Activated CD8-positive, alpha-beta memory T cell treated with anti-CD3 and anti-CD28 coated beads, Interleukin-2, amount 10 ng/mL, durations not matched to agents 7 days and 5 days (primary cell): ENCODE measurements around the gene RDH13. TPM values are rescaled to one million over a fixed set of nuclear protein-coding genes. Genes with fewer than 3 reads are reported as not detected.
"Not testable (repeated sequence)": the region's sequence is repeated elsewhere in the genome, so short reads cannot be mapped to it uniquely, and the experiment has no call there.

Experiments
- ATAC-seq: fragments of 150-1000 bp; cut with Tn5 transposase; one replicate; pipeline ENCODE4 v1.10.0; 2021; ENCODE audit warnings: moderate library complexity
- CTCF ChIA-PET: fragments of 350-600 bp; sonication (Branson Sonifier 250); formaldehyde crosslinking; loops from one replicate; lab custom pipeline; 2021; ENCODE audit warnings: antibody characterized with exemption; lab: Charles Lee
- DNase-seq: peaks from one replicate; pipeline ENCODE4 v3.0.0-alpha.2; 2020
- H3K27ac Mint-ChIP-seq: one replicate; pipeline ENCODE4 v1.8.0; 2021; ENCODE audit warnings: mild to moderate bottlenecking, mixed read lengths
- H3K27me3 Mint-ChIP-seq: one replicate; pipeline ENCODE4 v1.8.0; 2021; ENCODE audit warnings: mixed read lengths
- H3K36me3 Mint-ChIP-seq: one replicate; pipeline ENCODE4 v1.8.0; 2021; ENCODE audit warnings: mild to moderate bottlenecking, mixed read lengths
- H3K4me1 Mint-ChIP-seq: one replicate; pipeline ENCODE4 v1.8.0; 2021; ENCODE audit warnings: mixed read lengths
- H3K4me3 Mint-ChIP-seq: one replicate; pipeline ENCODE4 v1.8.0; 2021; ENCODE audit warnings: mild to moderate bottlenecking, moderate library complexity, mixed read lengths
- H3K9me3 Mint-ChIP-seq: one replicate; pipeline ENCODE4 v1.8.0; 2022; ENCODE audit warnings: low read depth, mixed read lengths
- total RNA-seq, 2 experiments: library from RNA; stranded (reverse); gene quantifications; one replicate each; pipeline ENCODE4 v1.2.3, GENCODE V29; 2021

RDH13 gene
- total RNA-seq, 2 experiments from 2014 or later, result 18.9 to 23.9 TPM

DNA sequence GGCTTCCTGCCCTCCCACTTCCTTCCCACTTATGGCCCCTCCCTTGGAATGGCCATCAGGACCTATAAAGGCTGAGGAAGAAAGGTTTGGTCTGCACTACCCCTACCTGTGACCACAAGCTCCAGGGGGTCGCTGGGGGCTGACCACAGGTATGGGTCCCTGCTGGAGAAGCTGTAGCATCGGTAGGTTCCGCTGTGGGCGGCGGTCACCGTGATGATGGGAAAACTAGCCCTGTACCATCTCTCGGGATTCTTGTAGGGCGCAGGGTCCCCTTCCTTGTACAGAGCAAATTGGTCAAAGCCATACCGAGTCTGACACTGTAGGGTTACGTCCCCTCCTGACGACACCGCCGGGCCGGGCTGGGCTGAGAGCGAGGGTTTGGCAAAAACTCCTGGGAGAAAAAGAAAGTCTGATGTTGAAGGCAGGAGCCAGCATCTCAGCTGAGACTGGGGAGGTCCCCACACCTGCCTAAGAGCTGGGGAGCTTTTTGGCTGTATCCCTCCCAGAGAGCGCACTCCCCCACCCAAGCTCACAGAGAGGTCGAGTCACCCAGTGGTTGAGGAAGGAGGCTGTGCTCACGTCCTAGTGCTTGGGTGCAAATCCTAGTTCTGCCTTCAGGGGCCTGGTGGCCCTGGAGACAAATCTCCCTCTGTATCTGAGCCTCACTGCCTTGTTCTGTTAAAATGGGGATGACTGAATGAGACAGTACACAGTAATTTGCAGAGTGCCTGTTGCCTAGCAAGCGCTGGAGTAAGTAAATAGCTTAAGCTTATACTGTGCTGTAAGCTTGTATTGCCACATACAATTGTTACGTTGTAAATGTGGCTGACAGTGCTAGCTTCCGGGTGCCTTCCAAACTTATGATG is 35.2 kb downstream of the RDH13 start:
- CTCF ChIA-PET, result interaction anchor here (1.0 kb wide), 1 partner anchor 38 kb away, joined by 4 read pairs; no protein-coding TSS in a partner anchor
- peak overlapping the region; percentile 49 for H3K27ac Mint-ChIP-seq

DNA sequence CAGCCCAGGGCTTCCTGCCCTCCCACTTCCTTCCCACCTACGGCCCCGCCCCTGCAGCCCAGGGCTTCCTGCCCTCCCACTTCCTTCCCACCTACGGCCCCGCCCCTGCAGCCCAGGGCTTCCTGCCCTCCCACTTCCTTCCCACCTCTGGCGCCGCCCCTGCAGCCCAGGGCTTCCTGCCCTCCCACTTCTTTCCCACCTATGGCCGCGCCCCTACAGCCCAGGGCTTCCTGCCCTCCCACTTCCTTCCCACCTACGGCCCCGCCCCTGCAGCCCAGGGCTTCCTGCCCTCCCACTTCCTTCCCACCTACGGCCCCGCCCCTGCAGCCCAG is 35.8 kb downstream of the RDH13 start:
- H3K4me1 Mint-ChIP-seq, H3K27ac Mint-ChIP-seq, DNase-seq, ATAC-seq, H3K4me3 Mint-ChIP-seq, H3K27me3 Mint-ChIP-seq, CTCF ChIA-PET: not testable (repeated sequence)
- peaks cover 42% of the 10 kb centered on the region for H3K36me3 Mint-ChIP-seq
- peaks cover 25% of the 10 kb centered on the region for H3K9me3 Mint-ChIP-seq

More for the DNA sequence above, 35.2 kb downstream of the RDH13 start:
- peaks cover 39% of the 10 kb centered on the region for H3K36me3 Mint-ChIP-seq
- H3K9me3 Mint-ChIP-seq, result peaks cover 26% of the 10 kb centered on the region
- H3K27me3 Mint-ChIP-seq, result no peaks in the 10 kb centered on the region
- ATAC-seq (no peak), DNase-seq (no peak)
- peaks cover 3% of the 10 kb centered on the region for H3K4me1 Mint-ChIP-seq
- no peak overlapping the region for H3K4me3 Mint-ChIP-seq

DNA sequence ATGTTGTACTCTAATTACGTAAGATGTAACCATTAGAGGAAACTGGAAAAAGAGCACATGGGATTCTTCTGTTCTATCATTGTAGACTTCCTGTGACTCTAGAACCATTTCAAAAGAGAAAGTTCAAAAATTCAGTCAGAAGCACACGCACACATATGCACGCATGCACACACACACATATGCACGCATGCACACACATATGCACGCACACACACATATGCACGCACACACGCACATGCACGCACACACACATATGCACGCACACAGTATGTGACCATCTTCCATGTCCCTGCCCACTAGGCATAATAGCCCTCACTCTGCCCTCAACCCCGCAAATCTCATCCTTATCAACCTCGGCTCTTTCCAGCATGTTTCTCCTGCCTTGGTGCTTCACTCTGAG is 38.8 kb downstream of the RDH13 start:
- H3K27ac Mint-ChIP-seq, result no peak overlapping the region
- no peak overlapping the region for H3K4me3 Mint-ChIP-seq
- peaks cover 28% of the 10 kb centered on the region for H3K9me3 Mint-ChIP-seq
- H3K27me3 Mint-ChIP-seq, result no peaks in the 10 kb centered on the region
- ATAC-seq (no peak), DNase-seq (no peak)
- peaks cover 49% of the 10 kb centered on the region for H3K36me3 Mint-ChIP-seq
- H3K4me1 Mint-ChIP-seq, result peaks cover 3% of the 10 kb centered on the region
- CTCF ChIA-PET, result no interaction called here

DNA sequence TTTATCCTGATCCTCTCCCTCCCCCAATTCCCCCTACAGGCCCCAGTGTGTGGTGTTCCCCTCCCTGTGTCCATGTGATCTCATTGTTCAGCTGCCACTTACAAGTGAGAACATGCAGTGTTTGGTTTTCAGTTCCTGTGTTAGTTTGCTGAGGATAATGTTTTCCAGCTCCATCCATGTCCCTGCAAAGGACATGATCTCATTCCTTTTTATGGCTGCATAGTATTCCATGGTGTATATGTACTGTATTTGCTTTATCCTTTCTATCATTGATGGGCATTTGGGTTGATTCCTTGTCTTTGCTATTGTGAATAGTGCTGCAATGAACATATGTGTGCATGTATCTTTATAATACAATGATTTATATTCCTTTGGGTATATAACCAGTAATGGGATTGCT is 42.6 kb downstream of the RDH13 start:
- ATAC-seq, H3K27ac Mint-ChIP-seq: not testable (repeated sequence)
- H3K36me3 Mint-ChIP-seq, result peaks cover 52% of the 10 kb centered on the region

DNA sequence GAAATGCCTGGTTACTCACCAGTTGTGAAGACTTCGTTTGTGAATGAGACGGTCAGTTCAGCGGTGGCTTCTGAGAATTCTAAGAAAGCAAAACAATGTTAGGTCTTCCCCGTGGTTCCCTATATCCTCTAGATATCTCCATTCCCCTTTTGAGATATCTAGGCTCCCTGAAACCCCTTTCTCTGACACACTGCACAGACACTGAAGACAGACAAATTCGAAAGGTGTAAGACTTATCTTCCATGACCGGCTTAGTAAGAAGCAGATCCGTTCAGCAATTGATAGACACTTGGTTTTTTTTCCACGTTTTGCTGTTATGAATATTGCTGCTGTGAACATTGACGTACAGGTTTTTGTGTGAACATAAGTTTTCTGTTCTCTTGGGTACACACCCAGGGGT is 44.3 kb downstream of the RDH13 start:
- DNase-seq, result no peak
- no peaks in the 10 kb centered on the region for H3K4me1 Mint-ChIP-seq
- CTCF ChIA-PET, result no interaction called here
- H3K4me3 Mint-ChIP-seq, result no peak overlapping the region
- no peak overlapping the region for H3K27ac Mint-ChIP-seq
- peaks cover 47% of the 10 kb centered on the region for H3K36me3 Mint-ChIP-seq
- ATAC-seq, result no peak
- H3K27me3 Mint-ChIP-seq, result no peaks in the 10 kb centered on the region
- peaks cover 15% of the 10 kb centered on the region for H3K9me3 Mint-ChIP-seq

More for the DNA sequence above, 42.6 kb downstream of the RDH13 start:
- H3K27me3 Mint-ChIP-seq, H3K4me1 Mint-ChIP-seq, CTCF ChIA-PET, H3K4me3 Mint-ChIP-seq, DNase-seq: not testable (repeated sequence)
- H3K9me3 Mint-ChIP-seq, result peaks cover 25% of the 10 kb centered on the region

DNA sequence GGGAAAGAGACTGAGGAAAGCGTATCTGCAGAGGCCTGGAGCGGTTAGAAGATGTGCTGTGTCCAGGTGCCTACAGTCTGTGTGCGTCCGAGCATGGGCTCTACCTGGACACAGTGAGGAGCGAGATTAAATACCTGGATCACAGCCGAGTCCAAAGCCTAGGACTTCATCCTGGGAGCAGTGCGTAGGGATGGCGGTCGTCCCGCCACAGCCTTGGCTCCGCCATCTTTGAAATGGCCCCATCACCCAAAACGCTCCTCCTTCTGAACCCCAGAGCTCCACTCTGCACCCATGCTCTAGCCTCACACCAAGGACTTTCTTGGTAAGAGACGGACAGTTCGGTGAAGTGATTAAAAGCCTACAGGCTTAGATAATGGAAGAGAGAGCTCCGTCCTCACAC is 44.7 kb downstream of the RDH13 start:
- no peak for ATAC-seq
- Mint-ChIP-seq H3K27me3 (no peaks in the 10 kb centered on the region), H3K9me3 (peaks cover 12% of the 10 kb centered on the region), H3K27ac (no peak overlapping the region), H3K4me3 (no peak overlapping the region), H3K4me1 (no peaks in the 10 kb centered on the region), H3K36me3 (peaks cover 44% of the 10 kb centered on the region)
- CTCF ChIA-PET, result no interaction called here
- DNase-seq, result no peak

DNA sequence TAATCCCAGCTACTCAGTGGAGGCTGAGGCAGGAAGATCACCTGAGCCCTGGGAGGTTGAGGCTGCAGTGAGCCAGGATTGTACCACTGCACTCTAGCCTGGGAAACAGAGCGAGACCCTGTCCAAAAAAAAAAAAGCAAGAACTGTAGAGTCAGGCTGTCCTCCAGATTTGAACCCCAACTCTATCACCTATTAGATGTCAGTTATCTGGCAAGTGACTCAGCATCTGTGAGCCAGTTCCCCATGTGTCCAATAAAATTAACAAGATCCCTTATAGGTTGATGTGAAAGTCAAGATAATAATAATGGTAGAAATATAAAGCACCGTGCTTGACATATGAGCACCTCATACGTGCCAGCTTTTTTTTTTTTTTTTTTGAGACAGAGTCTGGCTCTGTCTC is 46.9 kb downstream of the RDH13 start:
- Mint-ChIP-seq H3K36me3 (peaks cover 32% of the 10 kb centered on the region), H3K9me3 (peaks cover 9% of the 10 kb centered on the region), H3K4me1 (no peaks in the 10 kb centered on the region), H3K27ac (no peak overlapping the region), H3K4me3 (no peak overlapping the region), H3K27me3 (no peaks in the 10 kb centered on the region)
- CTCF ChIA-PET, result no interaction called here
- no peak for DNase-seq
- ATAC-seq, result no peak

DNA sequence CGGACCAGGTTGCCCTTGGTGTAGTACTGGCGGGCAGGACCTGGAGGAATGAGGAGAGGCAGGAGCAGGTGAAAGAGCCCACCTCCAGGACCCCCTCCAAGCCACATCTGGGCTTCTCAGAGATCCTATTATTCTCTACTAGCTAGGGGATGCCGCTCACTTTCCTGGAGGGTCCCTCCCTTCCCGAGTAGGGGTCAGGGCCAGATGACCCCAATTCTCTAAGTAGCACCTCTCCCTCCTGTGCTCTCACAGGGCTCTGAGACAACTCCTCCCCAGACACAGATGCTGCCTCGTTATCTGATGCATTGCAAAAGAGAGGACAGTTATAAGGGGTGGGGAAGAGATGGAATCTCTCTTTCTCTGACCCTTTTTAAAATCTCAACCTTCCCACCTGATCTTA is 47.8 kb downstream of the RDH13 start:
- Mint-ChIP-seq H3K4me1 (no peaks in the 10 kb centered on the region), H3K4me3 (no peak overlapping the region), H3K27me3 (no peaks in the 10 kb centered on the region), H3K27ac (no peak overlapping the region), H3K36me3 (peaks cover 27% of the 10 kb centered on the region), H3K9me3 (peaks cover 6% of the 10 kb centered on the region)
- peak; percentile 14 for ATAC-seq
- CTCF ChIA-PET, result no interaction called here
- no peak for DNase-seq

DNA sequence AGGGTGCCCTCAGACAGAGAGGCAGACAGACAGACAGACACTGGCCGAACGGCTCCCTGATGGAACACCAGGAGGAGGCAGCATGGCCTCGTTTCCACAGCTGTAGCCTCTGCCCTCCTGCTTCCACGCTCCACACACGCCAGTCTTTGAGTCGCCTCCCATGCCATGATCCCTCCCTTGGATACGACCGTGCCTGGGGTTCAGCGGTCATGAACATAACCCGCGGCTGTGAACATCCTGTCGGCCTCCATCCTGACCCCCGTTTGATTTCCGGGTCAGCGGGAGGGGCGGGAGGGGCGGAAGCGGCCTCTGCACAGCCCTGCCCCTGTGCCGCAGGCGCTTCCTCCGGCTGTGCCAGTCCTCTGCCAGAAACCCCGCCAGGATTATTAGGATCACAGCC is 48.2 kb downstream of the RDH13 start:
- Mint-ChIP-seq H3K36me3 (peaks cover 25% of the 10 kb centered on the region), H3K27me3 (no peaks in the 10 kb centered on the region), H3K4me1 (no peaks in the 10 kb centered on the region), H3K9me3 (peaks cover 6% of the 10 kb centered on the region), H3K27ac (peak overlapping the region; percentile 49), H3K4me3 (peak overlapping the region; percentile 24)
- DNase-seq (no peak), ATAC-seq (peak; percentile 63)
- CTCF ChIA-PET, result no interaction called here

DNA sequence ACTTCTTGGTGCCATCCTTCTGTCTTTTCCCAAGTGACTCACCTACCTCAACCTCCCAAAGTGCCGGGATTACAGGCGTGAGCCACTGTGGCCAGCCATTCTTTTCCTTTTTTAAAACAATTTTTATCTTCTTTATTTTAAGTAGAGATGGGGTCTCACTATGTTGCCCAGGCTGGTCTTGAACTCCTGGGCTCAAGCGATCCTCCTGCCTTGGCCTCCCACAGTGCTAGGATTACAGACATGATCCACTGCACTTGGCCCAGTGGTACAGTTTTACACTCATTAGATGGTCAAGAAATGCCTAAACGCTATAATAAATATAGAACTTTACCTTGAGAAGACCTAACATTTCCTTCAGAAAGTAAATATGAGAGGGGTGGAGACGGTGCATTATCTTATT is 49.4 kb downstream of the RDH13 start:
- DNase-seq (no peak), ATAC-seq (no peak)
- peaks cover 6% of the 10 kb centered on the region for H3K4me1 Mint-ChIP-seq
- no peak overlapping the region for H3K27ac Mint-ChIP-seq
- H3K9me3 Mint-ChIP-seq, result peaks cover 4% of the 10 kb centered on the region
- no peaks in the 10 kb centered on the region for H3K27me3 Mint-ChIP-seq
- CTCF ChIA-PET, result no interaction called here
- H3K4me3 Mint-ChIP-seq, result no peak overlapping the region
- peaks cover 28% of the 10 kb centered on the region for H3K36me3 Mint-ChIP-seq

DNA sequence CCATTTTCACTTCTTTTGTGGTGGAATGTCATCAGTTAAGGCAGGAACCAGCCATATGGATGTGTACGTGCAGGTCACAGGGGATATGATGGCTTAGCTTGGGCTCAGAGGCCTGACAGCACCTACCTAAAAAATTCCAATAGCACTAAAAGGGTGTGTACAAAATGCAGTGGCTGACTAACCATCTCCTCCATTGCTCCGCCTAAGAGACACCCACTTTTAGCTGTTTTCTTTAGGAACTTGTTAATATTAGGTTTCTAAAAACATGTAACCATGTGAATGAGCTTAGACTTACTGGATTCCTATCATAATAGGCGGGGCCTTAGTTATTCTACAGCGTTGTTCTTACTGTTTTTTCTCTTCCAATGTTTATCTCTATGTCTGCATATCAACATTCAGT is 50.6 kb downstream of the RDH13 start:
- Mint-ChIP-seq H3K27me3 (no peaks in the 10 kb centered on the region), H3K9me3 (peaks cover 3% of the 10 kb centered on the region), H3K4me1 (peaks cover 13% of the 10 kb centered on the region), H3K4me3 (no peak overlapping the region), H3K27ac (no peak overlapping the region), H3K36me3 (peaks cover 23% of the 10 kb centered on the region)
- CTCF ChIA-PET, result no interaction called here
- ATAC-seq (peak; percentile 20), DNase-seq (no peak)

DNA sequence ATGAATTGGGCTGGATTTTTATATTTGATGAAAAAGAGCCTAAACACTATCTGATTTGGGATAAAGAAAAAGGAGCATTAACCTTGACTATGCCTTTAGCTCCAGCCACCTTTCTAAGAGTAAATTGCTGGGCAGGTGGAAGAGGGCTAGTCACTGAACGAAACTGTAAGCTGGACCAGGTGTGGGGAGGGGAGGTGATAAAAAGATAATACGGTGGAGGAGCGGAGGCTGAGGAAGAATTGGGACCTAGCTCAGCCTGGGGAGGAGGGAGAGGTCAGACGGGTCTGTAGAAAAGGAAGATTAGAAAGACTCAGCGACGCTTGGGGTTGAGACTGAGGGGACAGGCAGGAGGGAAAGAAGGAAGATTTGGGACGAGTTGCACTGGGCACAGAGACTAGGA is 52.4 kb downstream of the RDH13 start:
- H3K27me3 Mint-ChIP-seq, H3K27ac Mint-ChIP-seq, H3K4me3 Mint-ChIP-seq, ATAC-seq, DNase-seq, H3K9me3 Mint-ChIP-seq, CTCF ChIA-PET: not testable (repeated sequence)
- Mint-ChIP-seq H3K4me1 (peaks cover 26% of the 10 kb centered on the region), H3K36me3 (peaks cover 28% of the 10 kb centered on the region)

DNA sequence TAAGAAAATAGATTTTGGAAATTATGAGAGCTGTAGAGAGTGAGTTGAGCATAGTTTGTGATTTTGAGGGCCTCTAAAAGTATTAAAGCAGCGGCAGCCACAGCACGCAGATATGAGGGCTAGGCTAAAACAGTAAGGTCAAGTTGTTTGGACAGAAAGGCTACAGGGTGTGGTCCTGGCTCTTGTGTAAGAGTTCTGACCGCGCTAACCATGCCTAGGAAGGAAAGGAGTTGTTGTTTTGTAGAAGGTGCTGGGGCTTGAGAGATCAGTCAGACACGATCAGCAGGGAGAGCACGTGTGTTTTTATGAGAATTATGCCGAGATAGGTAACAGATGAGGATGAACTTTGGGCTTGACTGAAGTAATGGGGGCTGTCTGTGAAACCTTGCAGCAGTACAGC is 54.2 kb downstream of the RDH13 start:
- ATAC-seq, H3K4me3 Mint-ChIP-seq, H3K27ac Mint-ChIP-seq, CTCF ChIA-PET, H3K27me3 Mint-ChIP-seq, DNase-seq: not testable (repeated sequence)
- Mint-ChIP-seq H3K4me1 (peaks cover 40% of the 10 kb centered on the region), H3K36me3 (peaks cover 32% of the 10 kb centered on the region), H3K9me3 (peaks cover 18% of the 10 kb centered on the region)

DNA sequence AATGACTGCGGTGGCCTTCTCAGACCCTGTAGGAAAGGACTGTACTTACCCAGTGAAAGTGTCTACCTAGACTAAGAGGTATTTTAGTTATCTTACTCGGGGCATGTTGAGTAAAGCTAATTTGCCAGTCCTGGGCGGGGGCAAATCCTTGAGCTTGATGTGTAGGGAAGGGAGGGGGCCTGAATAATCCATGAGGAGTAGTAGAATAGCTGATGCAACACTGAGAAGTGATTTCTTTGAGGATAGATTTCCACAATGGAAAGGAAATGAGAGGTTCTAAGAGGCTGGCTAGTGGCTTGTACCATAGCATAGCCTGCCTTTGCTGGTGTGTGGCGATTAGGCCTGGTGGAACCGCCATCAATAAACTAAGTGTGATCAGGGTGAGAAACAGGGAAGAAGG is 54.8 kb downstream of the RDH13 start:
- H3K36me3 Mint-ChIP-seq, result peaks cover 38% of the 10 kb centered on the region
- ATAC-seq, DNase-seq, CTCF ChIA-PET, H3K27me3 Mint-ChIP-seq, H3K27ac Mint-ChIP-seq: not testable (repeated sequence)
- H3K4me3 Mint-ChIP-seq, result peak overlapping the region; percentile 85
- H3K9me3 Mint-ChIP-seq, result peaks cover 18% of the 10 kb centered on the region
- H3K4me1 Mint-ChIP-seq, result peaks cover 40% of the 10 kb centered on the region
